T follicular helper cell (primary cell): ENCODE data around the gene DACH1.

Experiments
- DNase-seq: peaks from one replicate; pipeline ENCODE4 v3.0.0-alpha.2; 2020; ENCODE audit warnings: low read depth

The DACH1 gene

DNA sequence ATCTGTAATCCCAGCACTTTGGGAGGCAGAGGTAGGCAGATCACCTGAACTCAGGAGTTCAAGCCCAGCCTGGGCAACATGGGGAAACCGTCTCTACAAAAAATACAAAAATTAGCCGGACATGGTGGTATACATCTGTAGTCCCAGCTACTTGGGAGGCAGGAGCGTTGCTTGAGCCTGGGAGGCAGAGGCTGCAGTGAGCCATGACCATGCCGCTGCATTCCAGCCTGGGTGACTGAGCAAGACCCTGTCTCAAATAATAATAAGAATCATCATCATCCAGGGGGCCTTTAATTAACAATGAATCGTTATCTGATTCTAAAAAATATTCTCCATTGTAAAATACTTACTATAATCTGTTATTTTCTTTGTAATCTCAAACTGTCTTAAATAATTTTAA, 283.4 kb downstream of the DACH1 start:
- DNase-seq, result no peak

DNA sequence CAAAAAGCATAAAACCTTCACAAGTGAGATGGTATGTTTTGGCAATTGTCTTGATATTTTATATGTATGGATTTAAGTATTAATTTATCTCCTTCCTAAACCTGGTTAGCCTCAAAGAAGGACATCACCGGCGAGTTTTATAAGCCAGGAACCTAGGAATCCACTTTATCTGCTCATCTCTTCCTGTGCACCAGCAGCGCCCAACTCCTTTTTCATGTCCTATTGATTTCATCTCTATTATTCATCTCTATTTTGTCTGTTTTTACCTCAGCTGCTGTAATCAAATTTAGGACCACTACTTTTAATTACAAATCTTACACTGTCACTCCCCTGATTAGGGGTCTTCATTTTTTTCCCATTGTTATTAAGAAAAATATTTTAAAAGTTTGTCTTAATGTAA, 286.4 kb downstream of the DACH1 start:
- DNase-seq, result no peak

DNA sequence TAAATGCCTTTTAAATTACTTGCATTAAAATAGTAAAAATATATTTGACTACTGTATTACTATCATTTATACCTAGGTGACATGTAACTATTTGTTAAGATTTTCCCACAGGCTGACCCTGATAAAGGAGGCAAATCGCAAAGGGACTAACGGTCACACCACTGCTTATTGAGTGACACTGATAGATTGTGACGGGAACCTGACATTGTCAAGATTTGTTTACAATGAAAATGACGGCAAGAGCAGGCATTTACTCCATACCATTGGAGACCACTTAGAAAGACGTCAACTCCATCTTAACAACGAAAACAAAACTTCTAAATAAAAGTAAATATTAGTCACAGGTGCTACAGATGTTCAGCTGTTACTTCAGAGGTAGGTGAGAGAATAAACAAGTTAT, 289.0 kb downstream of the DACH1 start:
- no peak for DNase-seq

DNA sequence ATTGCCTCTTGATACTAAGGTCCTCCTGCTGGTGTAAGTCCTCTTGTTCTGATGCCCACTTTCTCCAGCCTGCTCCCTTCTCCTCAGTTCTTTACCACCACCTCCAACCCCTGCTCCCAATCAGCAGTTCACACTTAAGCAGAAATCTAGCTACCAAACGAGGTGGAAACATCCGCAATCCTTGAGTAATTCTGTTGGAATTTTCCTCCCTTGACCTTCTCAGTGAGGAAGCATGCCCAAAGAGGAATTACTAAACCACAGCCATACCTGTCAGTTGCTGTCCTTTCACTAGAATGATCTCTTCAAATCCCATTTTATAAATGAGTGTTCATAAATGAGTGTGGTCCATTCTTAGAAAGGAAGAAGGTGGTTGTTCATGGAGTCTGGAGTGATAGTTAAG, 289.9 kb downstream of the DACH1 start:
- DNase-seq, result no peak

DNA sequence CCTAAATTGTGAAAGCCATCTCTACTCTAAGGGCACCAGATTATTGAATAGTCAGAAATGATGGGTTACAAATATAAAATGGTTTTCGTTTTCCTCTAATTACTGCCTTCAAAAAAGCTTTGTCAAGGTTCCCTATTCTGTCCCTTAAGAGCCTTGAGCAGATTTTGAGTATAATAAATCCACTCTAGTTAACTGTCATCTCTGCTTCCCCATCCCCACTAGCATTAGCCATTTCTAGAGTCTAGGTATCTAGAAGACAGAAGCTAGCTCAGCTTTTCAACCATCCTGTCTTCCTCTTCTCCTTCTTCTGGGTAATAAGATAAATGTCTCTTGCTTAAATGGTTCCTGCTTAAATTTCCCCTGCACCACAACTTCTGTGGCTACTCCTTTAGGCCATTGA, 290.4 kb downstream of the DACH1 start:
- DNase-seq, result no peak

DNA sequence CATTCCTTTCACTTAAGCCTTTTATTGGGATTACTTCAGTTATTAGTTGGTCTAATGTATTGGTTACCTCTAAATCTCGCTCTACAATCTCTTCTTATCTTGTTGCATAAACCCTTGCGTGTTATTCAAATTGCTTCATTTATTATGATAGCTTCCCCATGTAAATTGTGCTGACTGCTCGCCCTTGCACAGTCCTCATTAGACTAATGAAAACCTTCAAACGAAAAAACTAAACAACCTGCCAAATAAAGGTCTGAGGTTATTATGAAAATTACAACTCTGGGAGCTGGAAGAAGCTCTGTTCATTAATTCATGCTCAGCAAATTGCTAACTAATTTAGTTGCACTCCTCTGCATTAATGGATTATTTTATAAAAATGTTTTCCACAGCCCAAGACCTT, 320.1 kb downstream of the DACH1 start:
- DNase-seq, result no peak

DNA sequence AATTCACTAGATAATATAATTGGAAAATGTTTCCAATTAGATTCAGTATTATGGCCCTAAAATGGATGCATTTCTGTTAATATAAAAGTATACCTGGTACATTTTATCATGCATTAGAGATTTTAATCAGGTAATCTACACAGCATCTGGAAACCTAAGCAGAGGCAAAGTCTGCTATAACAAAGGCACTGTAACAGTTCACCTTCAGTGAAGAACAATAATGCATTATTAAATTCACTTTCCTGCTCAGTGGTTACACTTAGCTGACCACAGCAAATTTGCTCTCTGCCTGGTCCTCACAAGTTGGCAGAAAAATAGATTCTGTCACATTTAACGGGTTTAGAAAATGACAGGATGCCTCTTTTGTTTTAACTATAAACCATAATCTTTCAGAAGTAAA, 326.9 kb downstream of the DACH1 start:
- DNase-seq, result no peak

DNA sequence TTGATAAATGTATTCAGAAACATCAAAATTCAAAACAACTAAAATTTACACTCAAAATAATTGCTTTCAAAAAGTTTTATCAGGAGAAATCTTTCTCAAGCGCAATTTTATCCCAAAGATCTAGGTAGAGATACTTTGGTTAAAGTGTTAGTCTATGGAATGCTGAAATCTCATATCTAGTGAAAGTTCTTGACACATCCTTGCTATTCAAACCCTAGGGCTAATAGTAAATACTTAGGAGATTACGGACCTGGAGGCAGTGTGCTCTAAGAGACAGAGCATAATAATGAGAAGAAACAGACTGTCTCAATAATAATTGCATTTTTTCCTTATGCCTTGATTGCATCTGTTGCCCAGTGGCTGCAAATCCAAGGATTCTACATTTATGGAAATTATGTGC, 330.8 kb downstream of the DACH1 start:
- DNase-seq, result no peak

DNA sequence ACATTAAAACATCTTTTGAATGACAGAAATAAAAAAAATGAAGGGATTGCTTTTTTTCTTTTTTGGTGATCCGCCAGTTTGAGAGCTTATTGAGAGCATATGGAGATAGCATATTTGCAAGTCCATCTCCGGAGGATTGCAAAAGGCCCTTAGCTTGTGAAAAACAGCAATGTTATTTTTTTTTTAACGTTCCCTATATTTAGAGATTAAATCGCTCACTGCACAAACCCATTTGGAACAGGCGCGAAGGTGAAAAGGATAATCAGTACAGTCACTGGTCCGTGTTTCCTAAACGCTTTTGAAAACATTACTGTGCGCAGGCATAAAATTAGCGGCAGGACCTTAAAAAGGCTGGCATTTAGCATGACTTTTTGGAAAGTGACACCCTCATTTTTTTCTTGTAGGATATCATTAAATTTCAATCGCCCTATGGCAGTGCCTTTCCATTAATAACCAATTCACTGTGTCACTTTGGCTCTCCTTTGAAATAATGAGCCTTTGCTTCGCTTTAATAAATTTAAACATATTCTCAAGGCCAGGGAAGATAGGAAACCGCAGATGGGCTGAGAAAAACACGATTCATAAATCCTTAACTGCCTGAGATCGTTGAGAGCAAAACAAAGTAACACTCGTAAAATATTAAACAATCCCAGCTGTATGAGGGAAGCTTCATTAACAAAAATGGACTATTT, 342.2 kb downstream of the DACH1 start:
- no peak for DNase-seq

DNA sequence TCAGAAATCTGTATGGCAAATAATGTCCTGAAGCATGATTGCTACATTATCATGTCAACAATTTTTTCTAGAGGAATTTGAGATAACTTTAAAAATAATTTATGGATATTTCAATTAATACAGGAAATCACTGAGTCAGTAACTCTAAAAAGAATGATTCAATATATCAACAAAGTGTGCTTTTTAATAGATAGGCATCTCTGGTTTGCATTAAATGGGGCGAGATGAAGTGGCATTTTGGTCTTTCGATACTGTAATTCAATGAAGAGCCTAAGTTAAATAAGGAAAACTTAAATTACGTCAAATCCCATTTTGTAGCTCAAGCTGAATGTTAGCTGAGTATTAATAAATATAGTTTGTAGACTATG, 342.8 kb downstream of the DACH1 start:
- no peak for DNase-seq

DNA sequence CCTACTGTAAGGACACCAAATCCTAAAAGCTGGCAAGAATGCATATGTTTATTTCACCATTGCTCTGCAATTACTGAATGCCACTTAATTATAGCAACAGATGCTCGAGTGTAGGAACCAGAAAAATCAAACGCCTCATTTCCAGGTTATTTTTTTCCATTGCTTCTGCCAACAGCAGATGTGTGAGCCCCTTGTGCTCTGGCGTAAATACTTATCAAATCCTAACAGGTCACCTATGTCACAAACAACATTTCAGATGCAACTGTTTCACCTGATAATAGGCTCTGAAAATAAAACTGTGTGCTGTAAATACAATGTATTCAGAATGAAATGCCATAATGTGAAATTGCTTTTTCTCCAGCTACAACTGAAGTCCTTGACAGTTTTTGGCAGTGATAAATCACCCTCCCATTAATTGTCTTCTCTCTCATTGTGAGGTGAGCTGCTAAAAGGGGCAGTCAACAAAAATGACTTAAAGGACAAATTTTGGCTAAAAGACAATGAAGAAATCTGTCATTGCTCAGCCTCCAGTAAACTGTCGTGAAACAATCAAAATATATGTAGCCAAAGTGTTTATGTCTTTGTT, 344.0 kb downstream of the DACH1 start:
- DNase-seq, result no peak

DNA sequence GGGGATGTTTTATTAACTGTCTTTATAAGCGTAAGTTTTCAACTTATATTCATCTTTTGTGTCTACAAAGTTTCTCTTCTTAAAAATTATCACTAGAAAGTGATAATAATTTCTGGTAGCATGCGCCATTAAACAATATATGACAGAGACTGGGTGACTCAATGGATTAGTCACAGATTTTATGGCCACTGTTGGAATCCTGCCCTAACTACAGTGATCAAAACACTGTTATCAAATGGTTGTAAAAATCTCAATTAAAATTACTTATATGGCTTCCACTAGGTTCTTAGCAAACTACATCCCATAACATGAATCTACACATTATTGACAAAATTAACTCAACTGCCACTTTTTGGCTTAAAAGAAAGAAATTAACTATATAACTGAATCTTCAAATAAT, 350.0 kb downstream of the DACH1 start:
- DNase-seq, result no peak

DNA sequence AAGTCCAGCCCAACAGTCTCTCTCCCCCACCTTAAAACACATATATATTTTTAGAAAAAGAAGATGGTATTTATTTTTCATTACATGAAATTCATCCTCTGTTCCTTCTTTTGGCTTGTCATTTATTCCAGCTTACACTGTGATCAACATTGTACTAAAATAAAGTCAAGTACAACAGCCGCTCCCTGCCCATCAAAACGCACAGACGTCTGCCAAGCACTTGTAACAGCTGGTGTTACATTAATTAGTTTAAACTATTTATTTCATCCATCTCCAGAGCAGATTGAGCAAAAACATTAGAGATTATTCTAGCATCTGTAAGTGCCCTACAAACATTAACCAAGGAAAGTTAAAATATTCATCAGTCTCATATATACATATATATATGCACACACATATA, 350.5 kb downstream of the DACH1 start:
- DNase-seq, result no peak

DNA sequence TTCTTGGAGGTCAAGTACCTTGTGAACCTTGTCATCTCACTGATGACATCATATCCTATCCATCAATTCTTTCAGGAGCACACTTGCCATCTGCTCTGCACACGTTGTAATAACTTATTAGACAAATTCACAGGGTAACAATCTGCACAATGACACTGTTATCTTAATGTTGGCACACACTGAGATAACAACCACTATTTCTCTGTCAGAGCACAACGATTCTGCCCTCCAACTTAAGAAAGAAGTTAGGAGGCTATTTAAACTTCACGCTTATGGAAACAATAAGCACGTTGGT, 351.3 kb downstream of the DACH1 start:
- no peak for DNase-seq

DNA sequence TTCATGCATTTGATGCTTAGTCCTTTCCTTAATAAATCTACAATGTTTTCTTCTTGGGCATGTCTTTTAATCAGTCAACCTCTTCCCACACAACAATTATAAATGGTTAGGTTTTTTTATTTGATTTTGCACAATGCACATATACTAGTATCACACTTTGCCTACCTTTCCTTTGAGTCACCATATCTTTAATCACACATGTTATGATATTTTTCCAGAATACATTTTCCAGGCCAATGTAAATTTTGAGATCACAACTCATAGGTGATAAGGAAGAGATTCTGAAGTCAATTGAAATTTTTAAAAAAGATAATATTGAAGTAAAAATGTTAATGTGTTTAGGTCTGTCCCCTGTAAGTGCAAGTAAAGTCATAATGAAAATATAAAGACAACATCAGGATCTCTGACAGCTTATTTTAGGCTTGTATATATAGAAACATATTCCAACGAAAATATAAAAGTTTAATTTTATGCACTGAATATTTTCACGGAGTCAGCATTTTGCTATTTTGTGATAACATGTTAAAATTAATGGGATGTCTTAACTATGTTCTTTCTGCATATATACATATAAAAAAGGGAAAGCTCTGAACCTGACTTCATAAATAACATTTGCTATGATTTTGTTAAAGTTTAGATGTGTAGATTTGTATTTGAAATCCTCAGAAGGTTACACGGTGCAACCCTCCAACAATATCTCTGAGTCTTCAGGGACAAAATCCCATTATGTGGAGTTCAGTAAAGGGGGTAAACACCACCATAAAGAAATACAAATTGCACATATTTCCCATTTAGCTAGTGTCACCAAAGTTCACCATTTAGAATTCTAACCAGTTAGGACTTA, 351.9 kb downstream of the DACH1 start:
- DNase-seq, result no peak

DNA sequence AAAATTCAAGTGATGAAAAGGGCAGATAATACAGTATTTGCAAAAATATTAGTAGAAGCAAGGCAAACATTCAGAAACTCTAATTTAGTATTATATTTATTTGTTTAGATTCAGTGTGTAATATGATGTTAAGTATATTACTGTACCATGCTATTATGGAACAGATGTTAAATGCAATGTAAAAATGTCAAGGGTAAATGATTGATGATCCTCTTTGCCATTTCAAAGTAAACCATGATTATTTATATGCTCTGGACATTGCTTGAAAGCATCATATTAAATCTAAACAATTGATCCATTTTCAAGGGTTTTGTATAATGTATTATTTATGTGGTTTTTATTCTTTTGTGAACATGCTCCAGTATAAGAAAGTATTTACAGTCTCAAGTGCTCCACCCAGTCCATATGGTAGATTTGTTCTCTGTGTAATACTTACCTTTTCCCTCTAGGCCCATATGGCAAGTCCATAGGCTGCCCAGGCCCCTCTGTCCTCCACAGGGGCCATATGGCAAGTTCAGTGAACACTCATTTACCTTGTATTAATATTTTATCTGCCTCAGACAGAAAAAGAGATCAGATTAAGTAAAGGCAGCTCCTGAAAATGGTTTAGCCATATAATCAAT, 353.5 kb downstream of the DACH1 start:
- DNase-seq, result no peak

DNA sequence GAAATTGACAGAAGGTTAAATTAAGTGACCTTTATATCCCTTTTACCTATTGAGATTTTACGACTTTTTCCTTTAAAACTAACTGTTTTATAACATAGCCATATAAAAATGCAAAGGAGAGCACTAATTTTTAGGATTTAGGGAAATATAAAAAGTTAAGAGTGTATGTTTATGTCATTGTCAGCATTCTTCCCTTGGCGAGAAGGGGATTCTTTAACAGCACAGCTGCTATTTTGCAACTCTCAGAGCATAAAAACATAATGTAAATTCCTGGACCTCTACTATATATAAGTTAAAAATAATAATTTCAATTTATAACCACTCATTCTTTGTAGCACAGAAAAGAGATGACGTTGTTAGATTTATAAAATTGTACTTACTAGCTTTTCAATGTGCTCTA, 363.2 kb downstream of the DACH1 start:
- no peak for DNase-seq

DNA sequence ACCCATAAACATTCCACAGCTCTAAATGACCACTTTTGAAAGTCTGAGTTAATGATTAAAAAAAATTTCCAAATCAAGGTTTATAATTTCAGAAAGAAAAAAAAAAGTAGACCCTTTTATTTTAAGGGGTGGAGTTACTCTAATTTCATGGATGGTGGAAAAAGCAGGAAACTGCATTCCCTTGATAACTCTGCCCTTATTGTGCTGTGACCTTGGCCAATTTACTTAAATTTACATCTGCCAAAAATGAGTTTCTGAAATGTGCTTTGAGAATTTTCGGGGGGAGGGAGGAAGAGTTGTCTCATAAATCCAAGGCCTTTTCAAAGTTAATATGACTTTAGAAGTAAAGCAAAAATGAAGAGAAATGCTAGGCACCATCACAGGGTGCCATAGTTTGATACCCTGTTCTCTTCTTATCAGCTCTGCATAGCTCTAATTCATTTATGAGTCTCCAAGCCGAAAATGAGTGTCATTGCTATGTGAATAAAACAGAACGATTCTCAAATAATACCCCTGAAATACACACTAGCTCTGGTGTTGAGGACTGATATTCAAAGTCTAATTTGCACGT, 367.0 kb downstream of the DACH1 start:
- DNase-seq, result no peak

DNA sequence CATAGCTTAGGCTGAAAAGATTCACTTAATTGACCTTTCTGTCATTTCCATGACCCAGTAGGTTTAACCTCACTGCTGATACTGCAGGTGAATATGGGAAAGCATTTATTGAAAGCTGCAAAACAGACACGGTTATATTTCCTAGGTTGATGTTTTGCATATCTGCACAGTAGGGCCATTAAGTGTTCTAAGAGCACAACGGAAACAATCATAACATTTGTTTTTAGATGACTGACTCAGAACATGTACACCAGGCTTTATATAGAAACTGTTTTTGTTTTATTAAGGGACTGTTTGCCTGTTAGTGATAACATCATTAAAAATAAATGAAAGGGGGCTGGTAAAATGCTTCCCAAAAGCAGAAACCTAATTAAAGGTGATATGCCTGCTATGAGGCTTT, 367.8 kb downstream of the DACH1 start:
- DNase-seq, result no peak

DNA sequence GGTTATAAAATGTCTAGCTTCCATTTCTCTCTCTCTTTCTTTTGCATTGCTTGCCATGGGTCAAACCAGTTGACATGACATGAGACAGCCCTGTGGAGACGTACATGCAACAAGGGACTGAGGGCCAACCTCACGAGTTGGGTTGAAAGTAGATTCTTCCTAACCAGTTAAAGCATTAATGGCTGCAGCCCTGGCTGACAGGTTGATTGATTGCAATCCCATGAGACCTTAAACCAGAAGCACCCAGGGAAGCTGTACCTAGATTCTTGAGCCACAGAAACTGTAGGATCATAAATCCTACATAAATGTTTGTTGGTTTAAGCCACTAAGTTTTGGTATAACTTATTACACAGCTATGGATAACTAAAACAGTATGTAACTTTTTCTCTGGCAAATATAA, 373.8 kb downstream of the DACH1 start:
- DNase-seq, result no peak

DNA sequence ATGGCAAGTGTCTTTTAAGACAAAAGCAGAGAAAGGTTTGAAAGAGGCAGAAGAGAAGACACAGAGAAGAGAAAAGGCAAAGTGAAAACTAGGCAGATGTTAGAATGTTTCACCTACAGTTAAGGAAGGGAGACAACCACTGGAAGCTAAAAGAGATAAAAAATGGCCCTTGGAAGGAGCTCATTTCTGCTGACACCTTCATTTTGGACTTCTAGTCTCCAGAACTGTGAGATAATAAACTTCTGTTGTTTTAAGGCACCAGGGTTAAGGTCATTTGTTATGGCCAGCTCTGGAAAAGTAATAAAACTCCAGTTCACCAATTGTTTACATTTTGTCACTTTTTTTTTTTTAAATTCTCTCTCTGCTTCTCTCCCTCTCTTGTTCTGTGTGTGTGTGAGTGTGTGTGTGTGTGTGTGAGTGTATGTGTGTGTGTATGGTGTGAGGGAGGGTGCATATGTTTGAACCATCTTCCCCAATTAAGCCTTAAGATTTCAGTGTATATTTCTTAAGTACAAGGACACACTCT, 374.6 kb downstream of the DACH1 start:
- no peak for DNase-seq

DNA sequence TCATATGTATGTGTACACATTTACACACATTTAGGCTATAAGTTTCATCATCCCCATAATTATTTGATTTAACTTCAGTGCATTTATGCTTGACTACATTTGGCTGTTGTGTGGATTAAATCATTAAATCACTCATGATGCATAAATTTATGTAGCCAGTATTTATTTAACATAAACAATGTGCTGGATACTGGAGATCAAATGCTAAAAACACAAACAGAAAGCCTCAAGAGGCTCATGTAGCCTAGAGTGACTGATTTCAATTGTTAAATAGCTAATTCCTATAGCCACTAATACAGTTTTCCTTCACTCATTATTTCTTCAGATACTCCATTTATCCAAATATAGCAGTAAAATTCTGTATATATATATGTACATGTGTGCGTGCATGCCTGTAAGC, 376.0 kb downstream of the DACH1 start:
- no peak for DNase-seq

DNA sequence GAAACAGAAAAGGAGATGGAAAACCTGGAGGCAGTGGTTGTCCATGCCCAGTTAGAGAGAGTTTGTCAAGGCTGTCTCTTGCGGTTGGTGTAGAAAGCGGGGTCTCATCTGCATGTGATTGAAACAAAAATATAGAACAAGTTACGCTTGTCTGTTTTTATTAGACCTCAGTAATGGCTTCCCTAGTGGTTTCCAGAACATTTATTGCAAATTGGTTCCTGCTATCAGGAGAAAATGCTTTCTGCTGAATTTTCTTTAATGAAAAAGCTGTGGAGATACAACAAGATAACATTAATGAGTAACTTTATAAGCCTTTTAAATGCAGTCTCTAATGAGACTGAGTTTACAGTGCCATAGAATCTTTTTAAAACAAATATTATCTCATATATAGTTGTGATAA, 378.0 kb downstream of the DACH1 start:
- no peak for DNase-seq
